HG03521 (cell line): ENCODE results near the gene ARHGAP26.

Experiments
- ATAC-seq: cut with Tn5 transposase; IDR thresholded peaks from one replicate; pipeline ENCODE4 v1.9.1; 2021; ENCODE audit warnings: mild to moderate bottlenecking, moderate library complexity; ENCODE audit not compliant: unreplicated experiment

Gene ARHGAP26

GRCh38 chr5:142869886-142870285, 99.7 kb downstream of the ARHGAP26 start:
- ATAC-seq, result no peak

- no peak for ATAC-seq
Observed at GRCh38 chr5:142870532-142871362, 100.6 kb downstream of the ARHGAP26 start.

GRCh38 chr5:142871363-142872193, 101.4 kb downstream of the ARHGAP26 start:
- no peak for ATAC-seq

- no peak for ATAC-seq
Observed at GRCh38 chr5:142872217-142872616, 102.0 kb downstream of the ARHGAP26 start.

GRCh38 chr5:142872795-142873194, 102.6 kb downstream of the ARHGAP26 start:
- no peak for ATAC-seq

GRCh38 chr5:142873831-142874230, 103.7 kb downstream of the ARHGAP26 start:
- no peak for ATAC-seq

- no peak for ATAC-seq
Observed at GRCh38 chr5:142874540-142874939, 104.4 kb downstream of the ARHGAP26 start.

GRCh38 chr5:142875936-142876335, 105.8 kb downstream of the ARHGAP26 start:
- no peak for ATAC-seq

GRCh38 chr5:142876817-142877216, 106.6 kb downstream of the ARHGAP26 start:
- no peak for ATAC-seq

- ATAC-seq, result no peak
Observed at GRCh38 chr5:142878111-142878510, 107.9 kb downstream of the ARHGAP26 start.

- ATAC-seq, result no peak
Observed at GRCh38 chr5:142878638-142879037, 108.5 kb downstream of the ARHGAP26 start.

GRCh38 chr5:142881076-142881783, 111.1 kb downstream of the ARHGAP26 start:
- ATAC-seq, result no peak

- ATAC-seq, result no peak
Observed at GRCh38 chr5:142881784-142882126, 111.6 kb downstream of the ARHGAP26 start.

GRCh38 chr5:142883025-142883424, 112.8 kb downstream of the ARHGAP26 start:
- ATAC-seq, result no peak

GRCh38 chr5:142883438-142883837, 113.3 kb downstream of the ARHGAP26 start:
- no peak for ATAC-seq

GRCh38 chr5:142884029-142884428, 113.9 kb downstream of the ARHGAP26 start:
- no peak for ATAC-seq

- ATAC-seq, result no peak
Observed at GRCh38 chr5:142886211-142886610, 116.0 kb downstream of the ARHGAP26 start.

GRCh38 chr5:142886956-142887355, 116.8 kb downstream of the ARHGAP26 start:
- no peak for ATAC-seq

GRCh38 chr5:142888469-142889085, 118.4 kb downstream of the ARHGAP26 start:
- ATAC-seq, result no peak

GRCh38 chr5:142892021-142892420, 121.8 kb downstream of the ARHGAP26 start:
- no peak for ATAC-seq

GRCh38 chr5:142894315-142894714, 124.1 kb downstream of the ARHGAP26 start:
- no peak for ATAC-seq
